Measurements from ENCODE around the gene MARS1.

Gene MARS1

GRCh38 chr12:57452937-57453509, 34.8 kb upstream of the MARS1 start:
- DNase-seq (ENCODE audit: low spot score): no peak
- H3K27ac ChIP-seq: peak overlapping the region; percentile 67 to 91
- no peak overlapping the region for H3K4me3 ChIP-seq
- TF ChIP-seq CTCF (IDR thresholded peaks at IDR 0.05): peak; percentile 88

- TF ChIP-seq CTCF (IDR thresholded peaks at IDR 0.05): no peak
- DNase-seq (ENCODE audit: low spot score): no peak
- no peak overlapping the region for H3K27ac ChIP-seq
- no peak overlapping the region for H3K4me3 ChIP-seq
Measured at GRCh38 chr12:57454213-57454565, 33.7 kb upstream of the MARS1 start.

GRCh38 chr12:57454566-57455373, 33.1 kb upstream of the MARS1 start, which contains the start of gene INHBE:
TSS of gene INHBE (plus strand) at chr12:57455307. CDS start at chr12:57455537, 230 bp downstream.
- DNase-seq (ENCODE audit: low spot score): no peak
- Histone ChIP-seq H3K4me3 (no peak within 1 kb of the TSS), H3K27ac (no peak within 1 kb of the TSS)
- TF ChIP-seq CTCF (IDR thresholded peaks at IDR 0.05): no peak

- DNase-seq (ENCODE audit: low spot score): no peak
- Histone ChIP-seq H3K27ac (no peak overlapping the region), H3K4me3 (no peak overlapping the region)
- no peak for TF ChIP-seq CTCF (IDR thresholded peaks at IDR 0.05)
Measured at GRCh38 chr12:57455374-57456144, 32.3 kb upstream of the MARS1 start.

GRCh38 chr12:57456145-57456700, 31.6 kb upstream of the MARS1 start:
- Histone ChIP-seq H3K27ac (no peak overlapping the region), H3K4me3 (no peak overlapping the region)

More at GRCh38 chr12:57456145-57456700, 31.6 kb upstream of the MARS1 start:
- DNase-seq (ENCODE audit: low spot score): no peak
- no peak for TF ChIP-seq CTCF (IDR thresholded peaks at IDR 0.05)

Measured in coronary artery (tissue), 2 donors.